ENCODE results near the gene UQCRC1. TPM values are rescaled to one million over a fixed set of nuclear protein-coding genes. Genes with fewer than 3 reads are reported as not detected.

Gene UQCRC1
- total and polyA plus RNA-seq, 2 donors (not counting 1 experiment from before 2014, with no cell fraction given): 226 to 366 TPM

DNA sequence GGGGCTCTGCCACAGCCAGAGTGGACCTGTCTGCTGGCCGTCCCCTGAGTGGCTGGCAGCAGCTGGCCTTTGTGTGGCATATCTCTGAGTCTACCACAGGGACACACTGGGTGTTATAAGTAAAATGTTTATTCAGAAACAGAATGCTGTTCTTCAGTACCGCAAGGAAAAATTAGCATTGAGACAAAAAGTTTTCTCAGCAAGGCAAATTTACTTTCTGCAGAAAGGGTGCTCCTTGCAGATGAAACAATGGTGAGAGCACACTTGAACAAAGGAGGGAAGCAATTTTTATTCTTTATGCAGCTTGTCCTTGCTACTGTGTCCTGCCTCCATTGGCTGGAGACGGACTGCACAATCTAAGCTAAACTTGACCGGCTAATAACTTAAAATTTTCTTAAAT, 8.1 kb upstream of the UQCRC1 start:
- TF ChIP-seq, protein P1, sequence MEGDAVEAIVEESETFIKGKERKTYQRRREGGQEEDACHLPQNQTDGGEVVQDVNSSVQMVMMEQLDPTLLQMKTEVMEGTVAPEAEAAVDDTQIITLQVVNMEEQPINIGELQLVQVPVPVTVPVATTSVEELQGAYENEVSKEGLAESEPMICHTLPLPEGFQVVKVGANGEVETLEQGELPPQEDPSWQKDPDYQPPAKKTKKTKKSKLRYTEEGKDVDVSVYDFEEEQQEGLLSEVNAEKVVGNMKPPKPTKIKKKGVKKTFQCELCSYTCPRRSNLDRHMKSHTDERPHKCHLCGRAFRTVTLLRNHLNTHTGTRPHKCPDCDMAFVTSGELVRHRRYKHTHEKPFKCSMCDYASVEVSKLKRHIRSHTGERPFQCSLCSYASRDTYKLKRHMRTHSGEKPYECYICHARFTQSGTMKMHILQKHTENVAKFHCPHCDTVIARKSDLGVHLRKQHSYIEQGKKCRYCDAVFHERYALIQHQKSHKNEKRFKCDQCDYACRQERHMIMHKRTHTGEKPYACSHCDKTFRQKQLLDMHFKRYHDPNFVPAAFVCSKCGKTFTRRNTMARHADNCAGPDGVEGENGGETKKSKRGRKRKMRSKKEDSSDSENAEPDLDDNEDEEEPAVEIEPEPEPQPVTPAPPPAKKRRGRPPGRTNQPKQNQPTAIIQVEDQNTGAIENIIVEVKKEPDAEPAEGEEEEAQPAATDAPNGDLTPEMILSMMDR (conservative IDR thresholded peaks at IDR 0.05 in 1 of 2, IDR thresholded peaks at IDR 0.05 in 1 of 2; ENCODE audit: low read depth in 1 of 2, low read length in 2 of 2): no peak
- no peak for TF ChIP-seq EZH2 (IDR thresholded peaks at IDR 0.05; ENCODE audit: low read length, missing control alignments)
- H3K4me1 ChIP-seq (ENCODE audit: control insufficient read depth, extremely low read depth, insufficient read depth, low read length): no peaks in the 10 kb centered on the region
- DNase-seq (ENCODE audit: low read depth in 2 of 2): no peak

DNA sequence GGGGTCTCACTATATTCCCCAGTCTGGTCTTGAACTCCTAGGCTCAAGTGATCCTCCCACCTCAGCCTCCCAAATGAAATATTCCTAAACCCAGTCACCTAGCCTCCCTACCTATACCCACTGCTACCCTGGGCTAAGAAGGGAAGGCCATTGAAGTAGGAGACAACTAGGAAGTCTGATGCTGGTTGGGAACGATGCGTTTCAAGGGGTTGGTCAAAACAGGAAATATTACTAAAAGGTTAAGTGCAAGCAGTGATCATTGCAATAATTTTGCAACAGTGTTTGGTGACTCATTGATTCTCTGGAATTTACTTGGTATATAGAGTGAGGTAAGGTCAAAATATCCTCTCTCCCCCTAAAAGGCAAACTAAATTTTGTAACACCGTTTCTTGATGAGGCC, 4.6 kb upstream of the UQCRC1 start:
- Histone ChIP-seq H2AFZ (ENCODE audit: low read length) (peak overlapping the region; percentile 66), H3K4me2 (ENCODE audit: extremely low read depth, insufficient read depth, low read length) (peak overlapping the region; percentile 32)

More for the DNA sequence above, 8.1 kb upstream of the UQCRC1 start:
- no peaks in the 10 kb centered on the region for H3K9me3 ChIP-seq (ENCODE audit: control insufficient read depth, insufficient read depth, low read depth, low read length)
- H3K36me3 ChIP-seq (ENCODE audit: control insufficient read depth, insufficient read depth, low read length): no peaks in the 10 kb centered on the region
- no peak overlapping the region for H3K9ac ChIP-seq (ENCODE audit: insufficient read depth, low read length)
- no peak overlapping the region for H2AFZ ChIP-seq (ENCODE audit: low read length)
- no peak overlapping the region for H3K4me2 ChIP-seq (ENCODE audit: extremely low read depth, insufficient read depth, low read length)
- H3K79me2 ChIP-seq (ENCODE audit: control insufficient read depth, insufficient read depth, low read length): no peaks in the 10 kb centered on the region
- no peaks in the 10 kb centered on the region for H4K20me1 ChIP-seq (ENCODE audit: control insufficient read depth, extremely low read depth, insufficient read depth, low read length)
- H3K4me3 ChIP-seq (replicated peaks in 1 of 4; ENCODE audit: control extremely low read depth in 1 of 4, insufficient read depth in 1 of 4, low read depth in 3 of 4, low read length in 4 of 4): no peak overlapping the region
- no peak overlapping the region for H3K27ac ChIP-seq (ENCODE audit: insufficient read depth, low read length)
- no peaks in the 10 kb centered on the region for H3K27me3 ChIP-seq (ENCODE audit: control insufficient read depth, insufficient read depth, low read length)

DNA sequence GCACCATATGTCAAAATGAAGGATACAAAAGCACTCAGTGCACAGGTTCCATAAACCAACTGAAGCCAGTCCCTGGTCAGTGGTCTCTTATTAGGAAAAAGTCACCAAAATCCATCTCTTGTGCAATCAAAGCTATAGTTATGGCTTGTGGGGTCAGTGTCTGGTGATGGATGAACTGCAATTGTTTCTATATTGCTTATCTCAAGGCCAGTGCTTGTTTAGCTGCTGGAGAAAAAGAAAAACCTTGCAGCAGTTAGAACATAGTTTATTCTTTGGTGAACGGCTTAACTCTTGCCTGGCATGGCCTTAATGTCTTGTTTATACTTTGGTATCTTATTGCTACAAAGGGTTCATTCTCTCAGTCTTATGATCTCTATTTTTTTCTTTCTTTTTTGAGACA, 2.9 kb upstream of the UQCRC1 start:
- no peak overlapping the region for H2AFZ ChIP-seq (ENCODE audit: low read length)
- no peak overlapping the region for H3K4me3 ChIP-seq (replicated peaks in 1 of 4; ENCODE audit: control extremely low read depth in 1 of 4, insufficient read depth in 1 of 4, low read depth in 3 of 4, low read length in 4 of 4)
- no peaks in the 10 kb centered on the region for H3K36me3 ChIP-seq (ENCODE audit: control insufficient read depth, insufficient read depth, low read length)
- no peaks in the 10 kb centered on the region for H3K9me3 ChIP-seq (ENCODE audit: control insufficient read depth, insufficient read depth, low read depth, low read length)
- no peak overlapping the region for H3K27ac ChIP-seq (ENCODE audit: insufficient read depth, low read length)
- DNase-seq (ENCODE audit: low read depth in 2 of 2): peak in 1 of 2 donors; percentile 70
- no peak overlapping the region for H3K9ac ChIP-seq (ENCODE audit: insufficient read depth, low read length)
- H3K4me2 ChIP-seq (ENCODE audit: extremely low read depth, insufficient read depth, low read length): peak overlapping the region; percentile 35
- H4K20me1 ChIP-seq (ENCODE audit: control insufficient read depth, extremely low read depth, insufficient read depth, low read length): no peaks in the 10 kb centered on the region
- H3K79me2 ChIP-seq (ENCODE audit: control insufficient read depth, insufficient read depth, low read length): peaks cover 19% of the 10 kb centered on the region
- no peaks in the 10 kb centered on the region for H3K27me3 ChIP-seq (ENCODE audit: control insufficient read depth, insufficient read depth, low read length)
- no peak for TF ChIP-seq EZH2 (IDR thresholded peaks at IDR 0.05; ENCODE audit: low read length, missing control alignments)
- TF ChIP-seq, protein P1 (conservative IDR thresholded peaks at IDR 0.05 in 1 of 2, IDR thresholded peaks at IDR 0.05 in 1 of 2; ENCODE audit: low read depth in 1 of 2, low read length in 2 of 2): no peak
- peaks cover 2% of the 10 kb centered on the region for H3K4me1 ChIP-seq (ENCODE audit: control insufficient read depth, extremely low read depth, insufficient read depth, low read length)

More for the DNA sequence above, 4.6 kb upstream of the UQCRC1 start:
- Histone ChIP-seq H3K9ac (ENCODE audit: insufficient read depth, low read length) (no peak overlapping the region), H3K4me3 (replicated peaks in 1 of 4; ENCODE audit: control extremely low read depth in 1 of 4, insufficient read depth in 1 of 4, low read depth in 3 of 4, low read length in 4 of 4) (no peak overlapping the region), H4K20me1 (ENCODE audit: control insufficient read depth, extremely low read depth, insufficient read depth, low read length) (no peaks in the 10 kb centered on the region), H3K27me3 (ENCODE audit: control insufficient read depth, insufficient read depth, low read length) (no peaks in the 10 kb centered on the region), H3K9me3 (ENCODE audit: control insufficient read depth, insufficient read depth, low read depth, low read length) (no peaks in the 10 kb centered on the region), H3K36me3 (ENCODE audit: control insufficient read depth, insufficient read depth, low read length) (no peaks in the 10 kb centered on the region), H3K79me2 (ENCODE audit: control insufficient read depth, insufficient read depth, low read length) (peaks cover 3% of the 10 kb centered on the region), H3K4me1 (ENCODE audit: control insufficient read depth, extremely low read depth, insufficient read depth, low read length) (peaks cover 2% of the 10 kb centered on the region), H3K27ac (ENCODE audit: insufficient read depth, low read length) (peak overlapping the region; percentile 66)
- peak; percentile 35 to 90 for DNase-seq (ENCODE audit: low read depth in 2 of 2)
- no peak for TF ChIP-seq EZH2 (IDR thresholded peaks at IDR 0.05; ENCODE audit: low read length, missing control alignments)
- TF ChIP-seq, protein P1 (conservative IDR thresholded peaks at IDR 0.05 in 1 of 2, IDR thresholded peaks at IDR 0.05 in 1 of 2; ENCODE audit: low read depth in 1 of 2, low read length in 2 of 2): no peak
